Thoracic aorta (tissue), 2 donors: ENCODE results near the gene HBG2. TPM values are rescaled to one million over a fixed set of nuclear protein-coding genes. Genes with fewer than 3 reads are reported as not detected.

Experiments
- ATAC-seq: fragments of 150-250 bp; one replicate; pipeline ENCODE4 v1.8.0; 2017; ENCODE audit warnings: low read depth; ENCODE audit not compliant: insufficient number of reproducible peaks, low FRiP score
- DNase-seq: peaks from one replicate; pipeline ENCODE4 v3.0.0-alpha.2; 2020; ENCODE audit warnings: low spot score
- H3K27ac ChIP-seq, 2 donors: fragments of 200-600 bp; sonication (generic); 1 replicate in 1 of 2; 2 replicates in 1 of 2; pipeline ENCODE4 v1.5.1; 2016; ENCODE audit warnings: mild to moderate bottlenecking in 2 of 2, moderate library complexity in 2 of 2
- H3K27me3 ChIP-seq: fragments of 200-600 bp; sonication (generic); replicated peaks from 2 replicates; pipeline ENCODE4 v1.6.0; 2016; ENCODE audit warnings: mild to moderate bottlenecking; ENCODE audit not compliant: insufficient read depth
- H3K36me3 ChIP-seq: fragments of 200-600 bp; sonication (generic); one replicate; pipeline ENCODE4 v1.5.1; 2016
- H3K4me1 ChIP-seq, 2 donors: fragments of 200-600 bp; sonication (generic); 1 replicate in 1 of 2; 2 replicates in 1 of 2; pipeline versions ENCODE4 v1.5.1 to v1.6.0; 2016; ENCODE audit warnings: low read depth in 2 of 2, mild to moderate bottlenecking in 1 of 2; ENCODE audit not compliant: control insufficient read depth in 1 of 2
- H3K4me3 ChIP-seq: fragments of 200-600 bp; sonication (generic); 2 replicates; pipeline ENCODE4 v1.5.1; 2016; ENCODE audit warnings: mild to moderate bottlenecking
- H3K9me3 ChIP-seq: fragments of 200-600 bp; sonication (generic); 2 replicates; pipeline ENCODE4 v1.5.1; 2016
- CTCF ChIP-seq: fragments of 200-600 bp; sonication (generic); IDR thresholded peaks from one replicate; pipeline ENCODE4 v1.5.1; 2019; ENCODE audit warnings: antibody characterized with exemption
- total RNA-seq, 2 donors: library from RNA; depleted of rRNA; stranded (reverse); fragments of >200 nt; gene quantifications; one replicate each; pipeline versions ENCODE4 v1.1.0 to v1.2.3, GENCODE V29; 2016

Gene HBG2
- total RNA-seq, 2 donors from 2014 or later, result not detected

GRCh38 chr11:5203366-5203765 lies 51.2 kb downstream of the HBG2 start:
- no peaks in the 10 kb centered on the region for H3K27me3 ChIP-seq
- TF ChIP-seq CTCF, result no peak
- H3K36me3 ChIP-seq, result no peaks in the 10 kb centered on the region
- no peaks in the 10 kb centered on the region for H3K9me3 ChIP-seq
- no peaks in the 10 kb centered on the region for H3K4me1 ChIP-seq
- DNase-seq (no peak), ATAC-seq (no peak)
- no peak overlapping the region for H3K27ac ChIP-seq
- H3K4me3 ChIP-seq, result no peak overlapping the region

Other genes with a start within 250 kb of the HBG2 start
- not detected for gene OR52J3, start 208.3 kb downstream of the HBG2 start, total RNA-seq
- gene OR52E2, start 195.2 kb downstream of the HBG2 start, total RNA-seq, result not detected
- gene OR52E1, start 185.2 kb downstream of the HBG2 start, total RNA-seq, result not detected
- not detected for gene OR52A5, start 116.4 kb downstream of the HBG2 start, total RNA-seq
- gene OR52A1, start 100.0 kb downstream of the HBG2 start, total RNA-seq, result not detected
- not detected for gene OR51V1, start 54.1 kb downstream of the HBG2 start, total RNA-seq
- gene HBB, start 27.7 kb downstream of the HBG2 start, total RNA-seq, result 100 to 1,000 TPM in 1 of 2 donors, 10 to 100 TPM in 1; 10.2 to 257 TPM
- not detected for gene HBD, start 20.3 kb downstream of the HBG2 start, total RNA-seq
- gene HBG1, start 4.9 kb downstream of the HBG2 start, total RNA-seq, result not detected
- not detected for gene HBE1, start 15.2 kb upstream of the HBG2 start, total RNA-seq
- not detected for gene OR51B4, start 47.2 kb upstream of the HBG2 start, total RNA-seq
- gene OR51B2, start 69.5 kb upstream of the HBG2 start, total RNA-seq, result not detected
- 1 to 10 TPM in 1 of 2 donors, under 1 TPM in 1; 0.49 to 4.2 TPM for gene OR51B5, start 88.7 kb upstream of the HBG2 start, total RNA-seq
- not detected for gene OR51B6, start 96.7 kb upstream of the HBG2 start, total RNA-seq
- gene OR51M1, start 129.0 kb upstream of the HBG2 start, total RNA-seq, result not detected
- not detected for gene OR51Q1, start 167.3 kb upstream of the HBG2 start, total RNA-seq
- gene OR51I1, start 186.7 kb upstream of the HBG2 start, total RNA-seq, result not detected
- not detected for gene OR51I2, start 194.5 kb upstream of the HBG2 start, total RNA-seq
- gene OR52D1, start 233.9 kb upstream of the HBG2 start, total RNA-seq, result not detected